ENCODE data around the gene TMEM181. TPM values are rescaled to one million over a fixed set of nuclear protein-coding genes. Genes with fewer than 3 reads are reported as not detected.

TMEM181 gene
- polyA plus RNA-seq, 1 of the 3 experiments (the other 2 are of a cell fraction), result 19.5 TPM

DNA sequence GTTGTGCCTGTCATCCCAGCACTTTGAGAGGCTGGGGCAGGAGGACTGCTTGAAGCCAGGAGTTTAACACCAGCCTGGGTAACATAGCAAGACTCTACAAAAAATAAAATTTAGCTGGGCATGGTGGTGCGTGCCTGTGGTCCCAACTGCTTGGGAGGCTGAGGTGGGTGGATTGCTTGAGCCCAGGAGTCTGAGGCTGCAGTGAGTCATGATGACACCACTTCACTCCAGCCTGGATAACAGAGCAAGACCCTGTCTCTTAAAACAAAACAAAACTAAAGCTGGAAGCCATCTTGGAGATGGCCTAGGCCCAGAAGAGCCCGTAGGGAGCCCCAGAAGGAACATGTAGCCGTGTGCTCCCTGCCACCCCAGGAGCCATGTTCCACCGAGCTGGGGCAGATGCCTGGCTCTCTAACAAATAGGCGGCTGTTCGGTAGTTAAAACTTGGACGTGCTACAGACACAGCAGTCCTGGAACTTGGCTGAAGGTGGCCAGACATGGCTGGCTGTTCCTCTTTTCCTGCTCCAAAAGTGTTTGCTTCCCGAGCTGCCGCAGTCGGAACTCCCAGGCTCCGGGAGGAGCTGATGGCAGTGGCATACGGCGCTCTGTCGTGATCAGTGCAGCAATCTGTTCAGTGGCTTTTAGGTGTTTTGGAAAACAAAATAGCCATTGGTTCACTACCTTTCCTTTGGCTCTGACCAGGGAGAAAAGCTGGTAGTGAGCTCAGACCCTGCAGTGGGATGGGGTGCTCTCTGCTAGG lies 47.7 kb downstream of the TMEM181 start:
- H3K4me2 ChIP-seq, result no peak overlapping the region
- H3K79me2 ChIP-seq (ENCODE audit: insufficient read depth), result peaks cover 6% of the 10 kb centered on the region; the same call in 1 of the 2 replicates
- H3F3A ChIP-seq (replicated peaks; ENCODE audit: insufficient read depth), result no peaks in the 10 kb centered on the region
- no peak overlapping the region for H2AFZ ChIP-seq (ENCODE audit: low read depth)
- no peaks in the 10 kb centered on the region for H3K9me2 ChIP-seq
- CTCF ChIA-PET, result interaction anchor here (1.0 to 1.3 kb wide), 2 partner anchors 37 to 84 kb away, joined by 3 to 4 read pairs; partner anchors contain the start of gene DYNLT1
- WGBS (ENCODE audit: low lambda C conversion rate), result 92% methylated on average over 11 of the region's 14 CpGs
- H3K4me3 ChIP-seq (ENCODE audit: low read depth in 2 of 2, low read length in 1 of 2), result no peak overlapping the region
- peaks cover 0 to 28% of the 10 kb centered on the region in 2 experiments; a peak in 2 of 4 replicates for H3K4me1 ChIP-seq (ENCODE audit: control insufficient read depth in 1 of 2, insufficient read depth in 2 of 2, low read depth in 1 of 2, low read length in 1 of 2)
- H3K9ac ChIP-seq, result no peak overlapping the region
- no peaks in the 10 kb centered on the region for H3K9me3 ChIP-seq
- H3K27ac ChIP-seq (ENCODE audit: low read depth in 2 of 2, low read length in 1 of 2), result no peak overlapping the region
- H3K27me3 ChIP-seq (ENCODE audit: insufficient read depth), result no peaks in the 10 kb centered on the region
- no peak for DNase-seq
- peaks cover 41 to 54% of the 10 kb centered on the region in 2 experiments for H3K36me3 ChIP-seq (replicated peaks in 1 of 2; ENCODE audit: control insufficient read depth in 1 of 2, insufficient read depth in 2 of 2, low read length in 1 of 2)
- no peaks in the 10 kb centered on the region for H4K20me1 ChIP-seq (ENCODE audit: insufficient read depth)
- POLR2A ChIA-PET, result no interaction called here
- TF ChIP-seq EP300 (IDR thresholded peaks at IDR 0.05; ENCODE audit: borderline replicate concordance in 1 of 2, low read depth in 1 of 2, low read length in 1 of 2), result no peak
- no peak for TF ChIP-seq NFIC (IDR thresholded peaks at IDR 0.05; ENCODE audit: borderline replicate concordance)

DNA sequence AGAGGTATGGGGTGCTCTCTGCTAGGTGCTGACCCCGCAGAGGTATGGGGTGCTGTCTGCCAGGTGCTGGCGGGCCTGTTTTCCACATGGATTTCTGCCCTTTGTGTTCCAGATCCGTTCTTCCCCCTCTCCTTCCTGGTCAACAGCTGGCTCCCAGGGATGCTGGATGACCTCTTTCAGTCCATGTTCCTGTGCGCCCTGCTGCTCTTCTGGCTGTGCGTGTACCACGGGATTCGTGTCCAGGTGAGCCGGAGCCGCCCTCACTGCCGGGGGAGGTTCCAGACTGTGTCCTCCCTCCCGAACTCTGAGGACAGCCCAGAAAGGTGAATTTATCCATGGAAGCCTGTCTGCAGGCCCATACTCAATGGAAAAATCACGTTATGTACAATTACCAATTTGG lies 48.3 kb downstream of the TMEM181 start:
- H3K9ac ChIP-seq, result no peak overlapping the region
- ChIA-PET CTCF (interaction anchor here (0.9 to 1.0 kb wide), 2 partner anchors 36 to 387 kb away, joined by 3 read pairs; partner anchors contain the start of gene DYNLT1), POLR2A (no interaction called here)
- WGBS (ENCODE audit: low lambda C conversion rate), result 96% methylated on average over 8 of the region's 12 CpGs
- TF ChIP-seq, protein P1, sequence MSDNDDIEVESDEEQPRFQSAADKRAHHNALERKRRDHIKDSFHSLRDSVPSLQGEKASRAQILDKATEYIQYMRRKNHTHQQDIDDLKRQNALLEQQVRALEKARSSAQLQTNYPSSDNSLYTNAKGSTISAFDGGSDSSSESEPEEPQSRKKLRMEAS (IDR thresholded peaks at IDR 0.05; ENCODE audit: low read depth), result no peak
- no peak for TF ChIP-seq CHD2 (IDR thresholded peaks at IDR 0.05; ENCODE audit: low read length, partially characterized antibody)
- TF ChIP-seq RFX5 (IDR thresholded peaks at IDR 0.05; ENCODE audit: low read length), result no peak
- TF ChIP-seq MXI1 (IDR thresholded peaks at IDR 0.05; ENCODE audit: low read depth, low read length), result no peak
- TF ChIP-seq GATA2 (CRISPR knock-in tag; IDR thresholded peaks at IDR 0.05), result no peak
- TF ChIP-seq FOXM1 (IDR thresholded peaks at IDR 0.05; ENCODE audit: low read depth), result no peak
- TF ChIP-seq, protein P2, sequence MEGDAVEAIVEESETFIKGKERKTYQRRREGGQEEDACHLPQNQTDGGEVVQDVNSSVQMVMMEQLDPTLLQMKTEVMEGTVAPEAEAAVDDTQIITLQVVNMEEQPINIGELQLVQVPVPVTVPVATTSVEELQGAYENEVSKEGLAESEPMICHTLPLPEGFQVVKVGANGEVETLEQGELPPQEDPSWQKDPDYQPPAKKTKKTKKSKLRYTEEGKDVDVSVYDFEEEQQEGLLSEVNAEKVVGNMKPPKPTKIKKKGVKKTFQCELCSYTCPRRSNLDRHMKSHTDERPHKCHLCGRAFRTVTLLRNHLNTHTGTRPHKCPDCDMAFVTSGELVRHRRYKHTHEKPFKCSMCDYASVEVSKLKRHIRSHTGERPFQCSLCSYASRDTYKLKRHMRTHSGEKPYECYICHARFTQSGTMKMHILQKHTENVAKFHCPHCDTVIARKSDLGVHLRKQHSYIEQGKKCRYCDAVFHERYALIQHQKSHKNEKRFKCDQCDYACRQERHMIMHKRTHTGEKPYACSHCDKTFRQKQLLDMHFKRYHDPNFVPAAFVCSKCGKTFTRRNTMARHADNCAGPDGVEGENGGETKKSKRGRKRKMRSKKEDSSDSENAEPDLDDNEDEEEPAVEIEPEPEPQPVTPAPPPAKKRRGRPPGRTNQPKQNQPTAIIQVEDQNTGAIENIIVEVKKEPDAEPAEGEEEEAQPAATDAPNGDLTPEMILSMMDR (IDR thresholded peaks at IDR 0.05), result no peak
- TF ChIP-seq EZH2phosphoT487 (IDR thresholded peaks at IDR 0.05; ENCODE audit: borderline replicate concordance, low read depth), result no peak
- no peak for TF ChIP-seq NRF1 (IDR thresholded peaks at IDR 0.05; ENCODE audit: low read depth, low read length)
- TF ChIP-seq FOSL2 (IDR thresholded peaks at IDR 0.05; ENCODE audit: borderline replicate concordance, low read depth), result no peak
- no peak for TF ChIP-seq FOXJ3 (CRISPR knock-in tag; IDR thresholded peaks at IDR 0.05)
- TF ChIP-seq, protein P3, sequence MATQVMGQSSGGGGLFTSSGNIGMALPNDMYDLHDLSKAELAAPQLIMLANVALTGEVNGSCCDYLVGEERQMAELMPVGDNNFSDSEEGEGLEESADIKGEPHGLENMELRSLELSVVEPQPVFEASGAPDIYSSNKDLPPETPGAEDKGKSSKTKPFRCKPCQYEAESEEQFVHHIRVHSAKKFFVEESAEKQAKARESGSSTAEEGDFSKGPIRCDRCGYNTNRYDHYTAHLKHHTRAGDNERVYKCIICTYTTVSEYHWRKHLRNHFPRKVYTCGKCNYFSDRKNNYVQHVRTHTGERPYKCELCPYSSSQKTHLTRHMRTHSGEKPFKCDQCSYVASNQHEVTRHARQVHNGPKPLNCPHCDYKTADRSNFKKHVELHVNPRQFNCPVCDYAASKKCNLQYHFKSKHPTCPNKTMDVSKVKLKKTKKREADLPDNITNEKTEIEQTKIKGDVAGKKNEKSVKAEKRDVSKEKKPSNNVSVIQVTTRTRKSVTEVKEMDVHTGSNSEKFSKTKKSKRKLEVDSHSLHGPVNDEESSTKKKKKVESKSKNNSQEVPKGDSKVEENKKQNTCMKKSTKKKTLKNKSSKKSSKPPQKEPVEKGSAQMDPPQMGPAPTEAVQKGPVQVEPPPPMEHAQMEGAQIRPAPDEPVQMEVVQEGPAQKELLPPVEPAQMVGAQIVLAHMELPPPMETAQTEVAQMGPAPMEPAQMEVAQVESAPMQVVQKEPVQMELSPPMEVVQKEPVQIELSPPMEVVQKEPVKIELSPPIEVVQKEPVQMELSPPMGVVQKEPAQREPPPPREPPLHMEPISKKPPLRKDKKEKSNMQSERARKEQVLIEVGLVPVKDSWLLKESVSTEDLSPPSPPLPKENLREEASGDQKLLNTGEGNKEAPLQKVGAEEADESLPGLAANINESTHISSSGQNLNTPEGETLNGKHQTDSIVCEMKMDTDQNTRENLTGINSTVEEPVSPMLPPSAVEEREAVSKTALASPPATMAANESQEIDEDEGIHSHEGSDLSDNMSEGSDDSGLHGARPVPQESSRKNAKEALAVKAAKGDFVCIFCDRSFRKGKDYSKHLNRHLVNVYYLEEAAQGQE (IDR thresholded peaks at IDR 0.05; ENCODE audit: low read depth, low read length), result no peak
- no peak for TF ChIP-seq GABPA (IDR thresholded peaks at IDR 0.05; ENCODE audit: low read depth)
- TF ChIP-seq RAD21 (IDR thresholded peaks at IDR 0.05; ENCODE audit: low read length), result no peak
- TF ChIP-seq NFIC (IDR thresholded peaks at IDR 0.05; ENCODE audit: borderline replicate concordance), result no peak
- TF ChIP-seq JUND (IDR thresholded peaks at IDR 0.05), result no peak
- TF ChIP-seq, protein P4, sequence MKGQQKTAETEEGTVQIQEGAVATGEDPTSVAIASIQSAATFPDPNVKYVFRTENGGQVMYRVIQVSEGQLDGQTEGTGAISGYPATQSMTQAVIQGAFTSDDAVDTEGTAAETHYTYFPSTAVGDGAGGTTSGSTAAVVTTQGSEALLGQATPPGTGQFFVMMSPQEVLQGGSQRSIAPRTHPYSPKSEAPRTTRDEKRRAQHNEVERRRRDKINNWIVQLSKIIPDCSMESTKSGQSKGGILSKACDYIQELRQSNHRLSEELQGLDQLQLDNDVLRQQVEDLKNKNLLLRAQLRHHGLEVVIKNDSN (IDR thresholded peaks at IDR 0.05; ENCODE audit: borderline replicate concordance, low read depth), result no peak
- no peaks in the 10 kb centered on the region for H4K20me1 ChIP-seq (ENCODE audit: insufficient read depth)
- no peak overlapping the region for H2AFZ ChIP-seq (ENCODE audit: low read depth)
- 0 out of 2 replicates have a peak, but pooled peaks cover 3% of the 10 kb centered on the region for H3K79me2 ChIP-seq (ENCODE audit: insufficient read depth)
- H3F3A ChIP-seq (replicated peaks; ENCODE audit: insufficient read depth), result no peaks in the 10 kb centered on the region
- peaks cover 0 to 25% of the 10 kb centered on the region in 2 experiments; a peak in 2 of 4 replicates for H3K4me1 ChIP-seq (ENCODE audit: control insufficient read depth in 1 of 2, insufficient read depth in 2 of 2, low read depth in 1 of 2, low read length in 1 of 2)
- no peaks in the 10 kb centered on the region for H3K27me3 ChIP-seq (ENCODE audit: insufficient read depth)
- no peak for DNase-seq
- no peaks in the 10 kb centered on the region for H3K9me3 ChIP-seq
- H3K4me2 ChIP-seq, result no peak overlapping the region
- no peak overlapping the region for H3K4me3 ChIP-seq (ENCODE audit: low read depth in 2 of 2, low read length in 1 of 2)
- H3K36me3 ChIP-seq (replicated peaks in 1 of 2; ENCODE audit: control insufficient read depth in 1 of 2, insufficient read depth in 2 of 2, low read length in 1 of 2), result peaks cover 43 to 57% of the 10 kb centered on the region in 2 experiments
- H3K27ac ChIP-seq (ENCODE audit: low read depth in 2 of 2, low read length in 1 of 2), result no peak overlapping the region
- H3K9me2 ChIP-seq, result no peaks in the 10 kb centered on the region
